ENCODE measurements around the gene NXPE2. TPM values are rescaled to one million over a fixed set of nuclear protein-coding genes. Genes with fewer than 3 reads are reported as not detected.

NXPE2 gene
- total RNA-seq, 1 donor from 2014 or later, result 0.33 TPM

DNA sequence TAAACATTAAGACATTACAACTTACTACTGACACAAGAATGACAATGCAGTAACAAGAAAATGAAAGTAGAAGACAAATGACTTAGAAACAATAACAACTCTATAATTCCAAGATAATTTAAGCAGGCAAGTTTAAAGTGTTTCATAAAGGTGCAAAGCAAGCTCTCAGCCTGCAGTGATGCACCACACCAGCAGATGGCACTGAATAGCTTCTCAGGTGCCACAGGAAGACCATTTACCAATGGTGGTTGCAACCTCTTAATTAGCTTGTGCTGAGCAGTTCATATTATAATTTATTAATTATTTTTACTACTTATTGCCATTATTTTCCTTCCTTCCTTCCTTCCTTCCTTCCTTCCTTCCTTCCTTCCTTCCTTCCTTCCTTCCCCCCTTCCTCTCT is 60.6 kb downstream of the NXPE2 start:
- no peaks in the 10 kb centered on the region for H3K9me3 Mint-ChIP-seq (ENCODE audit: unreplicated experiment)
- peak; percentile 39 for TF ChIP-seq CTCF (IDR thresholded peaks at IDR 0.05; ENCODE audit: unreplicated experiment)
- no peaks in the 10 kb centered on the region for H3K27me3 Mint-ChIP-seq (ENCODE audit: unreplicated experiment)
- H3K27ac Mint-ChIP-seq (ENCODE audit: unreplicated experiment), result no peak overlapping the region
- peak; percentile 37 for DNase-seq (ENCODE audit: low spot score)
- no peaks in the 10 kb centered on the region for H3K4me1 Mint-ChIP-seq (ENCODE audit: unreplicated experiment)
- no peak overlapping the region for H3K4me3 Mint-ChIP-seq (ENCODE audit: unreplicated experiment)
- H3K36me3 Mint-ChIP-seq (ENCODE audit: low read depth, unreplicated experiment), result no peaks in the 10 kb centered on the region

- H3K27ac Mint-ChIP-seq (ENCODE audit: unreplicated experiment), result no peak overlapping the region
- H3K4me1 Mint-ChIP-seq (ENCODE audit: unreplicated experiment), result no peaks in the 10 kb centered on the region
- H3K9me3 Mint-ChIP-seq (ENCODE audit: unreplicated experiment), result no peaks in the 10 kb centered on the region
- no peaks in the 10 kb centered on the region for H3K36me3 Mint-ChIP-seq (ENCODE audit: low read depth, unreplicated experiment)
- TF ChIP-seq CTCF (IDR thresholded peaks at IDR 0.05; ENCODE audit: unreplicated experiment), result no peak
- H3K27me3 Mint-ChIP-seq (ENCODE audit: unreplicated experiment), result no peaks in the 10 kb centered on the region
- no peak for DNase-seq (ENCODE audit: low spot score)
- H3K4me3 Mint-ChIP-seq (ENCODE audit: unreplicated experiment), result no peak overlapping the region
Observed at GRCh38 chr11:114745150-114745671, 66.9 kb downstream of the NXPE2 start.

DNA sequence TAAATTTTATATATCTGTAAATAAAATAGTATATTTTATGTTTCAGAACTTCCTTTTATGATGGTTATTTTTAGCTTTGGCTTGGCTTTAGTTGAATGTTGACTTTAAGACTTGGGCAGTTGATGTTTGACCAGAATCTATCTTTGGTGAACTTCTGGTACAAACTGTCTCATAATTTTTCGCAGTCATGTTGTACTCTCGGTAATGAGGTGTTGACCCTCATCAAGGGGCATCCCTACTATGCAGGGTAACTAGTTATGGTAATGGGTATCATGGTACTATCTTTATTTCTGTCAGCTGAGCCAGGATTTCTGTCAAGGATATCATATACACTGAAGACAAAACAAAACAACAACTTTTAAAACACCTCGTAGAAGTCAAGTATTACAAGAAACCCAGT is 67.7 kb downstream of the NXPE2 start:
- no peak for DNase-seq (ENCODE audit: low spot score)
- Mint-ChIP-seq H3K36me3 (ENCODE audit: low read depth, unreplicated experiment) (no peaks in the 10 kb centered on the region), H3K9me3 (ENCODE audit: unreplicated experiment) (no peaks in the 10 kb centered on the region), H3K27me3 (ENCODE audit: unreplicated experiment) (no peaks in the 10 kb centered on the region), H3K4me1 (ENCODE audit: unreplicated experiment) (no peaks in the 10 kb centered on the region), H3K27ac (ENCODE audit: unreplicated experiment) (no peak overlapping the region), H3K4me3 (ENCODE audit: unreplicated experiment) (no peak overlapping the region)
- TF ChIP-seq CTCF (IDR thresholded peaks at IDR 0.05; ENCODE audit: unreplicated experiment), result no peak

Other genes starting within 250 kb of the NXPE2 start
- 71.6 TPM for gene REXO2, start 239.1 kb upstream of the NXPE2 start, total RNA-seq (ENCODE audit: unreplicated experiment)
- gene NXPE1, start 118.6 kb upstream of the NXPE2 start, total RNA-seq (ENCODE audit: unreplicated experiment), result not detected
- not detected for gene NXPE4, start 82.7 kb upstream of the NXPE2 start, total RNA-seq (ENCODE audit: unreplicated experiment)